ENCODE results near the gene ADISSP.
A peak's percentile ranks its signal among the peaks of the same experiment; 100 is the strongest.

ADISSP gene

GRCh38 chr20:3753501-3754275 is 13.9 kb downstream of the ADISSP start:
- DNase-seq (ENCODE audit: low read depth) = no peak
- no peak for TF ChIP-seq CTCF (conservative IDR thresholded peaks at IDR 0.05; ENCODE audit: low read length)
- no peak overlapping the region for H3K4me3 ChIP-seq (ENCODE audit: low read length)

GRCh38 chr20:3753098-3753497 is 14.5 kb downstream of the ADISSP start:
- TF ChIP-seq CTCF (conservative IDR thresholded peaks at IDR 0.05; ENCODE audit: low read length) = peak; percentile 92
- DNase-seq (ENCODE audit: low read depth) = peak; percentile 72
- no peak overlapping the region for H3K4me3 ChIP-seq (ENCODE audit: low read length)

GRCh38 chr20:3752386-3752759 is 15.2 kb downstream of the ADISSP start:
- no peak for TF ChIP-seq CTCF (conservative IDR thresholded peaks at IDR 0.05; ENCODE audit: low read length)
- H3K4me3 ChIP-seq (ENCODE audit: low read length) = no peak overlapping the region
- no peak for DNase-seq (ENCODE audit: low read depth)

GRCh38 chr20:3751675-3752385 is 15.7 kb downstream of the ADISSP start:
- H3K4me3 ChIP-seq (ENCODE audit: low read length) = no peak overlapping the region
- DNase-seq (ENCODE audit: low read depth) = no peak
- TF ChIP-seq CTCF (conservative IDR thresholded peaks at IDR 0.05; ENCODE audit: low read length) = no peak

- H3K4me3 ChIP-seq (ENCODE audit: low read length) = no peak overlapping the region
- TF ChIP-seq CTCF (conservative IDR thresholded peaks at IDR 0.05; ENCODE audit: low read length) = no peak
- no peak for DNase-seq (ENCODE audit: low read depth)
Measured at GRCh38 chr20:3751305-3751674, 16.3 kb downstream of the ADISSP start.

GRCh38 chr20:3749689-3750531 is 17.6 kb downstream of the ADISSP start:
- no peak for DNase-seq (ENCODE audit: low read depth)
- no peak for TF ChIP-seq CTCF (conservative IDR thresholded peaks at IDR 0.05; ENCODE audit: low read length)
- H3K4me3 ChIP-seq (ENCODE audit: low read length) = no peak overlapping the region

Data from AG10803 (cell line).